Mucosa of stomach (tissue), 1 donor: ENCODE measurements around the gene ST3GAL6.

ENCODE experiments used
- H3K27me3 ChIP-seq: one replicate; pipeline ENCODE4 v1.7.0; 2013; ENCODE audit warnings: mild to moderate bottlenecking, low read length; ENCODE audit not compliant: control insufficient read depth, insufficient read depth
- H3K36me3 ChIP-seq: one replicate; pipeline ENCODE4 v1.7.0; 2013; ENCODE audit warnings: low read length; ENCODE audit not compliant: control insufficient read depth, insufficient read depth
- H3K4me1 ChIP-seq: one replicate; pipeline ENCODE4 v1.7.0; 2013; ENCODE audit warnings: mild to moderate bottlenecking, low read length; ENCODE audit not compliant: control insufficient read depth, insufficient read depth
- H3K4me3 ChIP-seq: one replicate; pipeline ENCODE4 v1.7.0; 2013; ENCODE audit warnings: low read length
- H3K9ac ChIP-seq: one replicate; pipeline ENCODE4 v1.7.0; 2013; ENCODE audit warnings: mild to moderate bottlenecking, low read length, moderate library complexity
- H3K9me3 ChIP-seq: one replicate; pipeline ENCODE4 v1.7.0; 2013; ENCODE audit warnings: mild to moderate bottlenecking, low read length, moderate library complexity; ENCODE audit not compliant: control insufficient read depth
- donor health status: Pancreatic carcinoma.

The ST3GAL6 gene

GRCh38 chr3:98778852-98779413 is 15.8 kb downstream of the ST3GAL6 start:
- H3K27me3 ChIP-seq, result no peaks in the 10 kb centered on the region
- H3K4me3 ChIP-seq, result no peak overlapping the region
- no peak overlapping the region for H3K9ac ChIP-seq
- H3K4me1 ChIP-seq, result peaks cover 16% of the 10 kb centered on the region
- H3K36me3 ChIP-seq, result no peaks in the 10 kb centered on the region
- H3K9me3 ChIP-seq, result no peaks in the 10 kb centered on the region

DNA sequence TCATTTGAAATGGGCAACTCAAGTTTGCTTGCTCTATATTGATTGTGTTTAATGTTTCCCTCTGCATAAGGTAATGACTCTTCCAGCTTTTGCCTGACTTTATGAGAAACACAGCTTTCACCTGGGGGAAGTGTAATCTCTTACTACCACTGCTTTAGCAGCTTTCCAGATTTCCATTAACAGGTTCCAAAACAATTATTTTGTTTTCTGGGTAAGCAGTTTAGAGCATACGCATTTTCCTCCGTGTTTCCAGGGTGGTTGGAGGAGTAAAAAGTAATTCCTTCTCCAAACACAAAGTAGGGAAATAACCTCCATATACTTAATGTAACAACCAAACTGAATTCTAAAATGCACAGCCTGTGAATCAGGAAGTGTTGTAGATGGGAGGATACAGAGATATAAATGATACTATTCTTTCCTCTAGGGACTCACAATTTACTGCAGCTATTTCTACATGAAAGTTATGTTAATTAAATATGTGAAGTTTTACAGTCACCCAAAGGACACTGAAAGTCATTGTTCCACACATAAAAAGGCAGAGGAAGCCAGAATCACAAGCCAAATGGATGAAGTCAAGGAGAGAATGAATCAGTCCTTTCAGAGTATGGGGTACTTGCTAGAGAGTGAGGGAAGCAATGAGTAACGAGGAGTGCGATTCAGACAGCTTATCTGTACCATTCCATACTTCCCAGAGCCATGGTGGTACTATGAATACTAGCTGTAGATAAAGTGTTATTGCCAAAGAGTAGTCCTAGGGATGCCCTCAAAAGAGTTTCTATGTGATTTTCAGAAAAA is 16.6 kb downstream of the ST3GAL6 start:
- Histone ChIP-seq H3K9me3 (no peaks in the 10 kb centered on the region), H3K4me1 (peaks cover 16% of the 10 kb centered on the region), H3K4me3 (no peak overlapping the region), H3K9ac (no peak overlapping the region), H3K27me3 (no peaks in the 10 kb centered on the region), H3K36me3 (no peaks in the 10 kb centered on the region)

DNA sequence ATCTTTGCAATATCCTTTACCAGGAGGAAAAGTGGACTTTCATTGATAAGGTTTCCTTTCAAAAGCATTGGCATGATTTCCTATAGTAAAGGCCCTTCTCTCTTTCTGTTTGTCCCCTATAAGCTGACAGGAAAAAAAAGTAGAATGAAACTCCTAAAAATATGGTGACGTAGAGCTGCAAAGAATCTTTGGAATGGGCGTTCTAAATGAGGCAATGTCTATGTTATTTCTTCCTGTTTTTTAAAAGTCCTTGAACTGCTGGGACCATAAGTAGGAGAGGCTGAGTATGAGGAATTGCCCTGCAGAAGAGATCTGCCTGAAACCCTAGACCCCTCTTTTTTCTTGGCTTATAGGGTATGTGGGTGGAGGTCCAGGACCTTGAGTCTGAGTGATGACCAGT is 17.2 kb downstream of the ST3GAL6 start:
- H3K9me3 ChIP-seq, result no peaks in the 10 kb centered on the region
- H3K9ac ChIP-seq, result no peak overlapping the region
- H3K36me3 ChIP-seq, result no peaks in the 10 kb centered on the region
- H3K4me3 ChIP-seq, result no peak overlapping the region
- no peaks in the 10 kb centered on the region for H3K27me3 ChIP-seq
- H3K4me1 ChIP-seq, result peaks cover 16% of the 10 kb centered on the region

- peaks cover 5% of the 10 kb centered on the region for H3K4me1 ChIP-seq
- no peak overlapping the region for H3K9ac ChIP-seq
- no peaks in the 10 kb centered on the region for H3K9me3 ChIP-seq
- no peak overlapping the region for H3K4me3 ChIP-seq
- H3K27me3 ChIP-seq, result no peaks in the 10 kb centered on the region
- H3K36me3 ChIP-seq, result no peaks in the 10 kb centered on the region
Observed at GRCh38 chr3:98782824-98783500, 19.8 kb downstream of the ST3GAL6 start.

- H3K27me3 ChIP-seq, result no peaks in the 10 kb centered on the region
- no peaks in the 10 kb centered on the region for H3K36me3 ChIP-seq
- no peak overlapping the region for H3K4me3 ChIP-seq
- no peaks in the 10 kb centered on the region for H3K4me1 ChIP-seq
- H3K9ac ChIP-seq, result no peak overlapping the region
- no peaks in the 10 kb centered on the region for H3K9me3 ChIP-seq
Observed at GRCh38 chr3:98784042-98784441, 20.9 kb downstream of the ST3GAL6 start.

- H3K4me3 ChIP-seq, result no peak overlapping the region
- no peaks in the 10 kb centered on the region for H3K27me3 ChIP-seq
- no peaks in the 10 kb centered on the region for H3K9me3 ChIP-seq
- no peaks in the 10 kb centered on the region for H3K36me3 ChIP-seq
- H3K4me1 ChIP-seq, result no peaks in the 10 kb centered on the region
- no peak overlapping the region for H3K9ac ChIP-seq
Observed at GRCh38 chr3:98784666-98785600, 21.8 kb downstream of the ST3GAL6 start.

DNA sequence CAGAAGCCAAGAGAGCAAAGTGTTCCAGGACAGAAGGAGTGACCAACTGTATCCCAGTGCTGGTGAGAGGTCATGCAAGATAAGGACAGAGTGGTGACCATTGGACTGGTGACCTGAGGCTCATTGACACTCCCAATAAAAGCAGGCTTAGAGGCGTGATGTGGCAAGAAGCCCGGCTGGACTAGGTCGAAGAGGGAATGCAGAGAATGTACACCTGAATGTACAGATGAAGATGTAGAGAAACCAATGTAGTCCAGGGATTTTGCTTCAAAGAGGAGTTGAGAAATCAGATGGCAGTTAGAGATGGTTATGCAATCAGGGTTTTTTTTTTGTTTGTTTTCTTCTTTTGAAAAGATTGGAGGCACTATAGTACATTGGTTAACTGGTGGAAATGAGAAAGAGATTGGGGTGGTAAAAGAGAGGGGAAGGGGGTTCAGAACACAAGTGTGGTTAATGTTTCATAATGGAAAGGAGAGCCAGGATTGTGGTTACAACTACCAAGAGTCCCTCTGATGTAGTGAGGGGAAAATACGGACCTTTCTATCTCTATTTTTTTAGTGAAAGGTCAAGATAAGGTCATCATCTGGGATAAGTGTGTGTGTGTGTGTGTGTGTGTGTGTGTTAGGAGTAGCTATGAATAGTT is 23.3 kb downstream of the ST3GAL6 start:
- no peak overlapping the region for H3K9ac ChIP-seq
- H3K36me3 ChIP-seq, result no peaks in the 10 kb centered on the region
- no peak overlapping the region for H3K4me3 ChIP-seq
- H3K27me3 ChIP-seq, result no peaks in the 10 kb centered on the region
- no peaks in the 10 kb centered on the region for H3K9me3 ChIP-seq
- H3K4me1 ChIP-seq, result no peaks in the 10 kb centered on the region

GRCh38 chr3:98787181-98787580 is 24.0 kb downstream of the ST3GAL6 start:
- Histone ChIP-seq H3K27me3 (no peaks in the 10 kb centered on the region), H3K9me3 (no peaks in the 10 kb centered on the region), H3K36me3 (no peaks in the 10 kb centered on the region), H3K4me3 (no peak overlapping the region), H3K4me1 (no peaks in the 10 kb centered on the region), H3K9ac (no peak overlapping the region)

DNA sequence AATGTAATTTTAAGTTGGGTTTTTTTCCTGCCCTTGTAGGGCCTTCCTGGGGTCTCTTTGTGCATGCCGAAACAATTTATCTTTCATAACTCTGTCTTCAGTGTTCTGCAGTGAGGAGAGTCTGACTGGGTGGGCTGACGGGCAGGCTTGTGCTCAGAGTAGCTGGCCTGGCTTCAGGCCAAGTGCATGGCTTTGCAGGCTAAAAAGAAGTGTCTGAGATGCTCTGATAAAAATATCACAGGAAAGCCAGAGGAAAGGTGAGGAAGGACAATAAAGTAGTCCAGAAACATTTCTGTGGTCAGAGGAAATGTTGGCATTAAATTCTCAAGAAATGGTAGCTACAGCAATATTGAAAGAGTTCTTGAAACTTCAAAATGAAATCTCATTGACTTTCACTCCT is 25.5 kb downstream of the ST3GAL6 start:
- H3K4me1 ChIP-seq, result no peaks in the 10 kb centered on the region
- H3K36me3 ChIP-seq, result no peaks in the 10 kb centered on the region
- no peak overlapping the region for H3K4me3 ChIP-seq
- no peak overlapping the region for H3K9ac ChIP-seq
- no peaks in the 10 kb centered on the region for H3K27me3 ChIP-seq
- no peaks in the 10 kb centered on the region for H3K9me3 ChIP-seq

- no peak overlapping the region for H3K4me3 ChIP-seq
- no peaks in the 10 kb centered on the region for H3K9me3 ChIP-seq
- no peaks in the 10 kb centered on the region for H3K27me3 ChIP-seq
- no peaks in the 10 kb centered on the region for H3K4me1 ChIP-seq
- H3K9ac ChIP-seq, result no peak overlapping the region
- H3K36me3 ChIP-seq, result no peaks in the 10 kb centered on the region
Observed at GRCh38 chr3:98791341-98792325, 28.5 kb downstream of the ST3GAL6 start.
